Measurements from ENCODE around the gene LRIF1.

DNA sequence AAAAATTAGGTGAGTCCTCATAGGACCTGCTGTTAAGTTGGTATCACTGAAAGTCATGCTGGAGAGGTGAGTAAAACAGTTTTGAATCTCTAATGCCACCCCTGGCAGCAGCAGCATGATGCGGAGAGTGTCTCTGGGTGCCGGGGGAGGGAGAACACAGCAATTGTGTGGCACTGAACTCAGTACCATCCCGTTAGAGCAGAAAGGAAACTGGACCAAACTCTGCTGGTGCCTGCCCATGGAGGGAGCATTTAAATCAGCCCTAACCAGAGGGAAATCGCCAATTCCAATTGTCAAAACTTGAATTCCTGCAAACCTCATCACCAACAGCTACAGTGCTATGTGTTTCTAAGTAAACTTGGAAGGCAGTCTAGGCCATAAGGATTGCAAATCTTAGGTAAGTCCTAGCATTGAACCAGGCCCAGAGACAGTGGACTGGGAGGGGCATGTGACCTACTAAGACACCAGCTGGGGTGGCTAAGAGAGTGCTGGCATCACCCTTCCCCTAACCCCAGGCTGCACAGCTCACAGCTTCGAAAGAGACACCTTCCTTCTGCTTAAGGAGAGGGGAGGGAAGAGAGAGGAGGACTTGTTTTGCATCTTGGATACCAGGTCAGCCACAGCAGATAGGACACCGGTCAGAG is 60.8 kb downstream of the LRIF1 start:
- no peak for TF ChIP-seq CTCF (IDR thresholded peaks at IDR 0.05)
- no peak for TF ChIP-seq POLR2A (IDR thresholded peaks at IDR 0.05)

Data from transverse colon (tissue), 3 donors.